ENCODE results near the gene LINGO3.
A peak's percentile ranks its signal among the peaks of the same experiment; 100 is the strongest.

LINGO3 gene

DNA sequence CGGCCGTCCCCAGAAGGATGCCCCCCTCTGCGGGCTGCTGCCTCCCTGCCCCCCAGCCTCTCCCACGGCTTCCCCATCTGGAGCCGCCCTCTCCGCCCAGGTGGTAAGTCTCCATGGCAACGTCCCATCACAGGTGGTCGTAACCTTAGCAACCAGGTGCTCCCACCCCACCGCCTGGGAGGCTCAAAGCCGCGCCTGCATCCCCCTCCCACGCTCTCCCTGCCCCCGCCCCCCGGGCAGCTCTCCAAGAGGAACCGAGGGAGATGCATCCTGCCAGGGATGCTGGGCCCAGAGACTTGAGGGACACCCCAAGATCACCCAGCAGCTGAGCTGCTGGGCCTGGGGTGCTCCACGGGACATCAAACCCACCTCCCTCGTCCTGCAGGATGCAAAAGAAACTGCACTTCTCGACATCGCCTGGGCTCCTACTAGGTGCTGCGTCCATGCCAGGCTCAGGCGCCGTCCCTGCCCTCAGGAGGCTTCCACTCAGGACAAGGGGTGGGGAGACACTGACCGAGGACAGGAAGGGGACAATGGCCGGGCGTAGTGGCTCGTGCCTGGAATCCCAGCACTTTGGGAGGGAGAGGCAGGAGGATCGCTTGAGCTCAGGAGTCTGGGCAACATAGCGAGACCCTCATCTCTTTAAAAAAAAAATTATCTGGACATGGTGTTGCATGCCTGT, 5.0 kb upstream of the LINGO3 start:
- no peak for DNase-seq
- Mint-ChIP-seq H3K27ac (no peak overlapping the region), H3K9me3 (peaks cover 10% of the 10 kb centered on the region), H3K27me3 (peaks cover 48% of the 10 kb centered on the region), H3K4me3 (no peak overlapping the region), H3K4me1 (peaks cover 2% of the 10 kb centered on the region), H3K36me3 (ENCODE audit: low read depth) (no peaks in the 10 kb centered on the region)
- no peak for ATAC-seq

DNA sequence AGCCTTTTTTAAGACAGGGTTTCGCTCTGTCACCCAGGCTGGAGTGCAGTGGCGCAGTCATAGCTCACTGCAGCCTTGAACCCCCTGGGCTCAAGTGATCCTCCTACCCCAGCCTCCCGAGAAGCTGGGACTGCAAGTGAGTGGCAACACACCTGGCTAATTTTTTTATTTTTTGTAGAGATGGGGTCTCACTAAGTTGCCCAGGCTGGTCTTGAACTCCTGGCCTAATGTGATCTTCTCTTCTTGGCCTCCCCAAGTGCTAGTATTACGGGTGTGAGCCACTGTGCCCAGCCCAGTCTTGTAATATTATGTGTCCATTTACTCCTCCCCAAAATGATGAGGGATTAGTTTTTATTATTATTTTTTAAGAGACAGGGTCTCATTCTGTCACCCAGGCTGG, 3.1 kb upstream of the LINGO3 start:
- no peaks in the 10 kb centered on the region for H3K36me3 Mint-ChIP-seq (ENCODE audit: low read depth)
- DNase-seq (no peak), ATAC-seq (no peak)
- no peak overlapping the region for H3K4me3 Mint-ChIP-seq
- peaks cover 10% of the 10 kb centered on the region for H3K9me3 Mint-ChIP-seq
- no peak overlapping the region for H3K27ac Mint-ChIP-seq
- H3K27me3 Mint-ChIP-seq, result peaks cover 57% of the 10 kb centered on the region
- H3K4me1 Mint-ChIP-seq, result peaks cover 8% of the 10 kb centered on the region

DNA sequence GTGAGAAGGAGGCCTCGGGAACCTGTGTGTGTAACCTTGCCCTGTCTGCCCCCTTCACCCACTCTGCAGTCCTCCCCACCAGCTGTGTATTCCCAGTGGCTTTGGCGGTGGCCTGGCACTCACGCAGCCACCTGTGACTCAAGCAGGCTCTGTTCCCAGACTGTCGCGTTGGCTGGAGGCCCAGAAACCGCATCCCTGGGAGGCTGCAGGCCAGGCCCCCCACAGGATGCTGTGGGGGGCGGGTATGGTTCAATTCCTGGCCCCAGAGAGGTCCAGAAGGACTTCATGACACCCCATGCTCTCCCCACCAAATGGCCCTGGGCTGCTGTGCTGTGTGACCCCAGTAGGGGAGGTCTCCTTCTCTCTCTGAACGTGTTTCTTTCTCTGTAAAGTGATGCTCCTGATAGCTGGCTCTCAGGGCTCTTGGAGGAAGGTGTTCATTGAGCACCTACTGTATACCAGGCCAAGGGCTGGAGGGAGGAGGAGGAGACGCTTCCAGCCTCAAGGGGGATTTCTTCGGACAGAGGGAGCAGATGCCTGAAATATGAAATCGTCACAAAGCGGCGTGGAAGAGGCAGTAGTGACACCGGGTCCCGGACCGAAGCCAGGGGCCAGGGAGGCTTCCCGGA, 1.9 kb upstream of the LINGO3 start:
- DNase-seq, result no peak
- Mint-ChIP-seq H3K27me3 (peaks cover 58% of the 10 kb centered on the region), H3K27ac (no peak overlapping the region), H3K4me3 (no peak overlapping the region), H3K4me1 (peaks cover 8% of the 10 kb centered on the region), H3K36me3 (ENCODE audit: low read depth) (no peaks in the 10 kb centered on the region), H3K9me3 (peaks cover under 1% of the 10 kb centered on the region)
- ATAC-seq, result peak; percentile 20

DNA sequence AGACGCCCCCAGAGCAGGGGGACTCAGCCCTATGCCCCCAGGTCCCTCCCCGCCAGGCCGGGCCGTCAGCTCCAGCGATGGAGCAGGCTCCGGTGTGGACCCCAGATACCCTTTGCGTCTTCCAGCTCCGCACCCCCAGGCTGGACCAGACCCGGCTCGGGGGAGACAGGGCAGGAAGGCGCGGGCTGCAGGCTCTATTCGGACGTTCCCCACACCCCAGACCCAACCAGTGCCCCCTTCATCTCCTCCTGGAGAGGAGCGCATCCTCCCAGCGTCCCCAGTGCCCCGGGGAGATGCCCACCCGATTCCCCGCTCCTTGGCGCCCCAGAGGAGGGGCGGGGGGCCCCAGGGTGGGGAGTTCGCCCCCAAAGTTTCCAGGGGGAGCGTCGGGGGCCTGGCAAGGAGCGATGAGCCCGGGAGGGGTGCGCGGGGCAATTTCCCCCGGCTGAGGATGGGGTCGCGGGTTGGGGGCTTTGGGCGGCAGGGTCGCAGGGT, 389 bp downstream of the LINGO3 start:
- H3K4me3 Mint-ChIP-seq, result no peak overlapping the region
- ATAC-seq, result no peak
- no peaks in the 10 kb centered on the region for H3K36me3 Mint-ChIP-seq (ENCODE audit: low read depth)

DNA sequence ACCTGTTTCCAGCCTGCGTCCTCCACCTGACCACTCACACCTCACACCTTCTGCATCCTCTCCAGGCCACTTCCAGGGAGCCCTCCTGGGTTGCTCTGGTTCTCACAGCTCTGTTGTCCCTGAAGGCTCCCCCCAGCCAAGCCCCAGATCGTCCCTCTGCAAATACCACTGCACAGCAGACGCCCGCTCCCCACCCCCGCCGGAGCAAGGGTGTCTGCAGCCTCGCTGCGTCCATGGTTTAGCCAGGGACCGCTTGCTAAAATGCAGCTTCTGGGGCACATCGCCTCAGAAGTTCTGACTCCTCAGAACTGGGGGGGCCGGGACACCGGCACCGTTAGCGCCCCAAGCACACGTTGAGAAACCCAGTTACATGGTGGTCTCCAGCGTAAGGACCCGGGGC, 983 bp downstream of the LINGO3 start:
- Mint-ChIP-seq H3K36me3 (ENCODE audit: low read depth) (no peaks in the 10 kb centered on the region), H3K4me3 (no peak overlapping the region), H3K27me3 (peaks cover 51% of the 10 kb centered on the region), H3K4me1 (peaks cover 15% of the 10 kb centered on the region), H3K27ac (no peak overlapping the region), H3K9me3 (no peaks in the 10 kb centered on the region)
- ATAC-seq, result no peak
- no peak for DNase-seq

More for the DNA sequence above, 389 bp downstream of the LINGO3 start:
- Mint-ChIP-seq H3K4me1 (peaks cover 14% of the 10 kb centered on the region), H3K27me3 (peaks cover 55% of the 10 kb centered on the region), H3K9me3 (no peaks in the 10 kb centered on the region), H3K27ac (no peak overlapping the region)
- no peak for DNase-seq

DNA sequence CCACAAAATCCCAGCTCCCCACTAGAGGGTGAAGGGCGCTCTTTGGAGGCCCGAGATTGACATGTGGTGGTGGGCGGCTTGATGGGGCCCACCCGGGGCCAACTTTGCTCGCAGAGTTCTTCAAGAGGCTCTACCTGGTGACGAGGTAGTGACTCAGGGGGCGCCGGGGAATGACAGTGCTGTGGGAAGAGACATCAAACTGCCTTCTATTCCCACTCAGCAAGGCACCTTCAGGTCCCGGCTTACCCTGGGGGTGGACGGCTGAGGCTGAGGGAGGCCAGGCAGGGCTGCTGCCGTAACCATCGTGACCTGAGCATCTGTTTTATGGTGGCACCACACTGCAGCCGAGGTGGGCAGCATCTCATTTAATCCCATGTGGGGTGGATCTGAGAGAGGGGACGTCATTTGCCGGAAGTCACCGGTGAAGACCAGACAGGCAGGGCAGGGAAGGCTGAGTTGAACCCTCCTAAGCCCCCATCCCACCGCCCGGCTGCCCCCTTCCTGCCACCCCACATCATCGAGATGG, 1.6 kb downstream of the LINGO3 start:
- H3K9me3 Mint-ChIP-seq, result no peaks in the 10 kb centered on the region
- H3K4me3 Mint-ChIP-seq, result no peak overlapping the region
- peak; percentile 20 for ATAC-seq
- no peak overlapping the region for H3K27ac Mint-ChIP-seq
- H3K27me3 Mint-ChIP-seq, result peaks cover 53% of the 10 kb centered on the region
- H3K36me3 Mint-ChIP-seq (ENCODE audit: low read depth), result no peaks in the 10 kb centered on the region
- no peak for DNase-seq
- peaks cover 17% of the 10 kb centered on the region for H3K4me1 Mint-ChIP-seq

DNA sequence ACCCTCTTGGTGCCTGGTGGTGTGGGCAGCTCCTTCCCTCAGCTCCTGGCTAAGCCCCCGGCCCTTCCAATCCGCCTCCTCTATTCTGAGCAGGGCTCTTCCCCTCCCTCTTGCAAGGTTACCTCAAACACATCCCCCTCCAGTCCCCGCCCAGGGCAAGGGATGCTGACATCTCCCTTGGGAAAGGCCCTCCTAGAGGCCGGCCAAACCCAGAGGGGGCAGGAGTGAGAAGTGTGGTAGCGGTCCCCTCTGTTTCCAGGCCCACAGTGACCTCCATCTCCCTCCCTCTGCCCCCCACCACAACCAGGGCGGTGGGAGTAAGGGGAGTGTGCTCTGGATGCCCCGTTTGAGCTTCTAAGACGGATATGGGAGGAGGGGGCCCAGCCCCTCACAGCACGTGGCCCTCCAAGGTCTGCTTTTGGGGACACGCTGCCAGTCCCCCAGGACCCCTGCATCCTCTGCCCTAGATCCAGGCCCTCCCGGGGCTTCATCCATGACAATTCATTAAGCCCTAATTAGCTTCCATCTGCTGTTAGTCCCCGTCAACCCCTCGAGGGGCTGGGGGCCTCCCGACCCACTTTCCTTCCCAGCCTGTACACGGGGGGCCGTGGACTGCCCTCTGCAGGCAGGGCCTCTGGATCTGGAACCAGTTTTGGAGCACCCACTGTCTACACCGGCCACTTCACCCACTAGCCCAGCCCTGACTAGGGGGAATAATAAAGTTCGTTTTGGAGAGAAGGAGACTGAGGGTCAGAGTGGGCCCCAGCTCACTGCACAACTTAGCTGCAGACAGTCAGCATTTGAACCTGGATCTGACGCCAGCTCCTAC, 2.3 kb downstream of the LINGO3 start:
- no peak overlapping the region for H3K27ac Mint-ChIP-seq
- peaks cover 54% of the 10 kb centered on the region for H3K27me3 Mint-ChIP-seq
- no peaks in the 10 kb centered on the region for H3K36me3 Mint-ChIP-seq (ENCODE audit: low read depth)
- H3K4me1 Mint-ChIP-seq, result peaks cover 18% of the 10 kb centered on the region
- no peak overlapping the region for H3K4me3 Mint-ChIP-seq
- DNase-seq (no peak), ATAC-seq (no peak)
- no peaks in the 10 kb centered on the region for H3K9me3 Mint-ChIP-seq

DNA sequence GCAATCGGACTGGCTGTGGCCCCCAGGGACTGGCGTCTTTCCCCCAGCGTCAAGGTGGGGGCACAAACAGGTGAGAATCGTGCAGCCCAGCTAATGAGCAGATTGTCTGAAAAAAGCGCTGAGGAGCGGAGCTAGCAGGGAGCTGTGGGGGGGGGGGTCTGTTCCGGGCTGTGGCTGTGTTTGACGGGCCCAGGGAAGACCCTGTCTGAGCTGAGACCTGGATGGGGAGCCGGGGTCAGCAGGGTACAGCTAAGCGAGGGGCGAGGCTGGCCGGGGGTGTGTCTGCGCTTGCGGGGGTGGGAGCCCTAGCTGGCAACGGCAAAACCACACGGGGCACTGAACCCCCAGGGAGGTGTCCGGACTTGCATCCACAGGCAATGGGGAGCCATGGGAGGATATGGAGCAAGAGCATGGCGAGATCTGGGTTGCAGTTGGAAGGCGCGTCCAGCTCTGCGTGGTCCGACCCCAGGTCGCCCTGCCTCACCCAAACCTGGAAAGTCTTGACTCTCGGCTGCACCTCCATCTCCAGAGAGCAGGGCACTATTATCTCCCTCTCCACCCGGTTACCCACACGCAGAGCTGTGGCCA, 4.6 kb downstream of the LINGO3 start:
- H3K36me3 Mint-ChIP-seq (ENCODE audit: low read depth), result no peaks in the 10 kb centered on the region
- H3K9me3 Mint-ChIP-seq, result no peaks in the 10 kb centered on the region
- H3K4me3 Mint-ChIP-seq, result no peak overlapping the region
- H3K27ac Mint-ChIP-seq, result no peak overlapping the region
- H3K27me3 Mint-ChIP-seq, result peaks cover 31% of the 10 kb centered on the region
- ATAC-seq (no peak), DNase-seq (no peak)
- H3K4me1 Mint-ChIP-seq, result peaks cover 16% of the 10 kb centered on the region

DNA sequence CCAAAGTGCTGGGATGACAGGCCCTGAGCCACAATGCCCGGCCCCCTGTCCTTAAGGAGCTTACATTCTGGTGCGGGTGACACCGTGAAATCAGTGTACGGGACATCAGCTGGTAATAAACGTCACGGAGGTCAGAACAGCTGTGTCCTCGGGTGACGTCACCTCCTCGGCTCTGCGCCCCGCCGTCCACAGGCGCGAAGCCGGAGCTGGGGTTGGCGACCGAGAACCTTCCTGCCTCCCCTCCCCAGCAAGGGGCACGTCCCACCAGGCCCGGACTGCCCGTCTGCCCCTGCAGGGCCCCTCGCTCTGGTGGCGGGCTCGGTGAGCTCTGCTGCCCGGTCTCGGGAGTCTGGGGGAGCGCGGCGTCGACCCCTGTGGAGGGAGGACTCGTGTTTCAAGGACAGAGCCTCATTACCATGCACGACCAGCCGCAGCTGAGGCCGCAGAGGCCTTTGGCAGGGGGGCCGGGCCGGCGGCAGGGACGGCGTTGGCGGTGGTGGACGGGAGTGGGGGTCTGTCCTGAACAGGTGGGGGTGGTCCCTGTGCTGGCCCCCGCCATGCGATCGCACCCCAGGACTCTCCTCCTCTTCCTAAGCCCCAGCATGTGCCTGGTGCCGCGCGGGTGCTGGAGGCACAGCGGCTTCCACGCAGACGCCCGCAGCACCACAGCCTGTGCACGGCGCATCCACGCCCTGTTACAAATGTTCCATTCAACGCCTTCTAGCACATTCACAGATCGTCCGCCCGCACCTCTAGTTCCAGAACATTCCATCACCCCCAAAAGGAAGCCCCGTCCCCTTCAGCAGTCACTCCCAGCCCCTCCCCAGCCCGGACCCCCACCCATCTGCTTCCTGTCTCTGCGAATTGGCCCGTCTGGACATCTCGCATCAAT, 5.4 kb downstream of the LINGO3 start:
- no peak overlapping the region for H3K4me3 Mint-ChIP-seq
- peak; percentile 17 for ATAC-seq
- H3K27ac Mint-ChIP-seq, result no peak overlapping the region
- no peaks in the 10 kb centered on the region for H3K9me3 Mint-ChIP-seq
- DNase-seq, result no peak
- peaks cover 16% of the 10 kb centered on the region for H3K4me1 Mint-ChIP-seq
- H3K27me3 Mint-ChIP-seq, result peaks cover 30% of the 10 kb centered on the region
- H3K36me3 Mint-ChIP-seq (ENCODE audit: low read depth), result no peaks in the 10 kb centered on the region

DNA sequence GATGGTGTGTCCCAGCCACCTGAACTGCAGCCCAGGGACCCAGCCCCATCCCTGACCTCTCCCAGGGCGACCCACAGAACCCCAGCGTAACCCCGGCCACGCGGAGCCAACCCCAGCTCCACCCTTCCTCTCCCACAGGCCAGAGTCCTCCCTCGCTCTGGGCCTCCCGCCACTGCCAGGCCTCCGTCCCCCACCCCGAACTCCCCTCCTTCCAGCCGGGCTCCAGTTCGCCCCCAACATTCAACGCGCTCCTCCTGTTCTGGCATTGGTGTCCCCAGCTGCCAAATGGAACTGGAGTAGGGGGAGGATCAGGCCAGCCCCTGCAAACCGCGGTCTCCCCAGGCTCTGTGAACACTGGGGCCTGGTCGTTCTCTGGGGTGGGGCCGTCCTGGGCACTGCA, 7.4 kb downstream of the LINGO3 start:
- H3K27ac Mint-ChIP-seq, result no peak overlapping the region
- peaks cover 19% of the 10 kb centered on the region for H3K27me3 Mint-ChIP-seq
- H3K4me3 Mint-ChIP-seq, result no peak overlapping the region
- ATAC-seq (no peak), DNase-seq (no peak)
- H3K4me1 Mint-ChIP-seq, result peaks cover 10% of the 10 kb centered on the region
- H3K36me3 Mint-ChIP-seq (ENCODE audit: low read depth), result no peaks in the 10 kb centered on the region
- H3K9me3 Mint-ChIP-seq, result no peaks in the 10 kb centered on the region

DNA sequence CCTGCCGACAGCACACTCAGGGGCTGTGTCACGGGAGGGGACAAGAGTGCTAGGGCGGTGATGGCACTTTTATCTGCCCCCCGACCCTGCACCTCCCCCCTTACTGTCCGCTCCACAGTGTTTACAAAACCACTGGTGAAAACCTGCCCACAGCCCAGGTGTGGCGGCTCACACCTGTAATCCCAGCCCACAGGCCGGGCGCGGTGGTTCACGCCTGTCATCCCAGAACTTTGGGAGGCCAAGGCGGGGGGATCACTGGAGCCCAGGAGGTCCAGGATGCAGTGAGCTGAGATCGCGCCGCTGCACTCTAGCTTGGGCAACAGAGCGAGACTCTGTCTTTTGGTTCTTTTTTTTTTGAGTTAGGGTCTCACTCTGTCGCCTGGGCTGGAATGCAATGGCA, 11.8 kb downstream of the LINGO3 start:
- no peak for DNase-seq
- ATAC-seq, result no peak
- Mint-ChIP-seq H3K36me3 (ENCODE audit: low read depth) (peaks cover 2% of the 10 kb centered on the region), H3K27ac (no peak overlapping the region), H3K9me3 (no peaks in the 10 kb centered on the region), H3K4me1 (peaks cover 6% of the 10 kb centered on the region), H3K27me3 (no peaks in the 10 kb centered on the region), H3K4me3 (no peak overlapping the region)

DNA sequence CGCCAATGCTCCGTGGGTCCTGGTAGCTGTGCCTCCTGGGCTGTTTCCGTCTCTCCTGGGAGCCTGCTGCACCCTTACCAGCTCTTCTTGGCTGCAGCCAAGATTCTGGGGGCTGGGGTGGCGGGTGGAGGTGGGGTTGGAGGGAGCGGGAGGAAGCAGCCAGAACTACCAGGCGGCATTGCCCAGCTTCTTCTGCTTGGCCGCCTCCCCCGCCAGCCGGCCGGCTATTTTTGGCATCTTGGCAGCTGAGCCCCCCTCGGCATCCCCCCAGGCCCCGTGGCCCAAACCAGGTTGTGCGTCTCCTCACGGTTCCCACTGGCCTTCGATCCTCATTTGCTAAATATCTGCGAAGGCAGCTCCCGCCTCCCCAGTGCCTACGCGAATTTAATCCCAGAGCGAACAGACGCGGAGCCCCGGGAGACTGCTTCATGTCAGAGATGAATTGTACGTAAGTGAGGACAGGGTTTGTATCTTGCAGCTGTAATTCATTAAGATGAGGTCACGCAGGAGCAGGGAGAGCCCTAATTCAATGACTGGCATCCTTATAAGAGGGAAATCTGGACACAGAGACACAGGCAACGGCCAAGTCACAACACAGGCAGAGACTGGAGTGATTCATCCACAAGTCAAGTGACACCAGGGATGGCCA, 13.1 kb downstream of the LINGO3 start:
- Mint-ChIP-seq H3K9me3 (no peaks in the 10 kb centered on the region), H3K27me3 (peaks cover 2% of the 10 kb centered on the region), H3K4me1 (peaks cover 8% of the 10 kb centered on the region), H3K27ac (no peak overlapping the region), H3K4me3 (no peak overlapping the region), H3K36me3 (ENCODE audit: low read depth) (peaks cover 2% of the 10 kb centered on the region)
- DNase-seq (no peak), ATAC-seq (no peak)

DNA sequence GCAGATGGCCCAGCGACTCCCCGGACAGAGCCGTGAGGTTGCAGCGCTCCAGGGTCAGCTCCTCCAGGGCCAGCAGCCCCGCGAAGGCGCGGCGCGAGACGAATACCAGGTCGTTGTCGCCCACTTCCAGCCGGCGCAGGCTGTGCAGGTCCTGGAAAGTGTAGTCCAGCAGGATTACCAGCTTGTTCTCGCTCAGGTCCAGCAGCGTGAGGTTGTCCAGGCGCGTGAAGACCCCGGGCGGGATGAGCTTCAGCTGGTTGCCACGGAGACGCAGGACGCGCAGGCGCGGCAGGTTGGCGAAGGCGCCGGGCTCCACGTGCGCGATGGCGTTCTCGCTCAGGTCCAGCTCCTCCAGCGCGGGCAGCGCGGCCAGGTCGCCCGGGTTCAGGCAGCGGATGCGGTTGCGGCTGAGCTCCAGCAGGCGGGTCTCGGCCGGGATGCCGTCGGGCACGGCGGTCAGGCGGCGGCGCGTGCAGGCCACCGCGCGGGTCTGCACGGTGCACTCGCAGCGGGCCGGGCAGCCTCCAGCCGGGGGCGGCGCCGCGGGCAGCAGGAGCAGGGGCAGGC, 16.7 kb downstream of the LINGO3 start:
- Mint-ChIP-seq H3K27ac (no peak overlapping the region), H3K4me1 (peaks cover 20% of the 10 kb centered on the region), H3K27me3 (peaks cover 11% of the 10 kb centered on the region), H3K4me3 (peak overlapping the region; percentile 53), H3K36me3 (ENCODE audit: low read depth) (peaks cover 2% of the 10 kb centered on the region), H3K9me3 (no peaks in the 10 kb centered on the region)
- DNase-seq (no peak), ATAC-seq (no peak)
